SKM-1 (cell line): ENCODE results near the gene SLC6A4.
"Not testable (repeated sequence)": the region's sequence is repeated elsewhere in the genome, so short reads cannot be mapped to it uniquely, and the experiment has no call there.

ENCODE experiments used
- DNase-seq: peaks from one replicate; lab custom pipeline; 2025; ENCODE audit not compliant: unreplicated experiment; lab: John Stamatoyannopoulos, UW

SLC6A4 gene

DNA sequence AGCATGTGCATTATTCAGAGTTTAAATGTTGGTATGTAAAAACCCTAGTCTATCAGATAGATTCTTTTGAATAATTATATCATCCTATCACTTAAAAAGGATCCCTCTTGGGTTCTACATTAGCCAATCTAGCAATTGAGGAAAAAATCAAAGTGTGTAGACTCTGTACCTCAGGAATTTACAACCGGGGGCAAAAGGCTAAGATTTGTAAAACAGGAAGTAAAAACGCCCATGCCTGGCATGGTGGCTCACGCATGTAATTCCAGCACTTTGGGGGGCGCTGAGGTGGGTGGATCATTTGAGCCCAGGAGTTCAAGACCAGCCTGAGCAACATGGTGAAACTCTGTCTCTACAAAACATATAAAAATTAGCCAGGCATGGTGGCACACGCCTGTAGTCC is 58.6 kb downstream of the SLC6A4 start:
- no peak for DNase-seq

DNA sequence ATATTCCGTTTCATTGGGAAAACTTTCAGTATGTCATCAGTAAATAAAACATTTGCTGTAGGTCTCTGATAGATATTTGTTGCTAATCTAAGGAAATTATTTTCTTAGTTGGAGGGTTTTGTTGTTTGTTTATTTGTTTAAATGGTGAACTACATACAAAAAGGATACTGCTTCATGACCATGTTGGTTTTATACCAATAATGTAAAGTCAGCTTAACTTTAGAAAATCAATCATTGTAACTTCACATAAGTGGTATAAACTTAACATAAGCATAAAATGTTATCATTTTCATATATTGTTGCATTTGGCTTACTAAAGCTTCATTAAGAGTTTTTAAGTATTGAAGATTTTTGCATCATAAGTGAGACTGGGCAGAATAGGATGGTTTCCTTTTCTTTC is 60.9 kb downstream of the SLC6A4 start:
- DNase-seq = no peak

DNA sequence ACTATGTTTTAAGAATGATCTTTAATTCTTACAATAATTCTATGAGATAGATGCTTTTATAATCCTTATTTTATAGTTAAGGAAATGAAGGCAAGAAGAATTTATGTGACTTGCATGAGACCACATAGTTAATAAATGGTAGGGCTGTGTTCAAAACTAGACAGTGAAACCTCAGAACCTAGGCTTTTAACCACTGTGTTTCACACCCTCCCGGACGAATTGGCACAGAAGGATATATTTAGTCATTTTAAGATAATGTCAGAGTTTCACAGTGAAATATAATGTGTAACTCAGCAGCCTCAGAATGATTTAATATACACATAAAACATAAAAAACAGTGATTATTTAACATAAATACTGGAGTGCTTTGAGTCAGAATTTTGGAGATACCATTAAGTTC is 61.8 kb downstream of the SLC6A4 start:
- DNase-seq = no peak

DNA sequence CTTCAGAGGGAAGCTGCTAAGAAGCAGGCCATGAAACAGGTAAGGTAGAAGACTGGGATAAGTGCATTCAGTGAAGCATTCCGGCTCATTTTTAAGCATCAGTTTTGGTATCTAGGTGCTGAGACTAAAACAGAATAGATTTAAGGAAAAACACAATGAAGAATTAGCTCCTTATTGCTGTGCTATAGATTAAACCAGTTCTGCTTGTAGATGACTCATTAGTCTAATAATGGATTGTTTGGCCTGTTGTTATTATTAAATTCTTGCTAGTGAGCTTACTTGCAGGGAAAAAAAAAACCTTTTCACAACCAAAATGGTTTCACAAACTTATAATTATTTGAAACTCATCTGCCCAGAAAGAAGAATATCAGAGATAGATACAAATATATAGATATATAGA is 62.9 kb downstream of the SLC6A4 start:
- no peak for DNase-seq

DNA sequence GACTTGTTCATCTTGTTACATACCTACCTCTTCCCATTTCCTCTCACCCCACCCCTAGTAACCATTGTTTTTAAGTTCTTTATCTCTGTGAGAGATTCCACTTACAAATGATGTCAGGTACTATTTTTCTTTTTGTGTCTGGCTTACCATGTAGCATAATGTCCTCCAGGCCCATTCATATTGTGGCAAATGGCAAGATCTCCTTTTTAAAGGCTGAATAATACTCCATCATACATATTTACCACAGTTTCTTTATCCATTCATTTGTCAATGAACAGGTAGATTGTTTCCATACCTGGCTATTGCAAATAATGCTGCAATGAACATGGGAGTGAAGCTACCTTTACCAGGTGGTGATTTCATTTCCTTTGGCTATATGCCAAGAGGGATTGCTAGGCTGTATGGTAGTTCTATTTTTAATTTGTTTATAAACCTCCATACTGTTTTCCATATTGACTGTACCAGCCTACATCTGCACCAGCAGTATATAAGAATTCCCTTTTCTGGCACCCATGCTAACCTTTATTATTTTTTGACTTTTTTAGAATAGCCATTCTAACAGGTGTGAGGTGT is 65.0 kb downstream of the SLC6A4 start:
- DNase-seq = no peak

DNA sequence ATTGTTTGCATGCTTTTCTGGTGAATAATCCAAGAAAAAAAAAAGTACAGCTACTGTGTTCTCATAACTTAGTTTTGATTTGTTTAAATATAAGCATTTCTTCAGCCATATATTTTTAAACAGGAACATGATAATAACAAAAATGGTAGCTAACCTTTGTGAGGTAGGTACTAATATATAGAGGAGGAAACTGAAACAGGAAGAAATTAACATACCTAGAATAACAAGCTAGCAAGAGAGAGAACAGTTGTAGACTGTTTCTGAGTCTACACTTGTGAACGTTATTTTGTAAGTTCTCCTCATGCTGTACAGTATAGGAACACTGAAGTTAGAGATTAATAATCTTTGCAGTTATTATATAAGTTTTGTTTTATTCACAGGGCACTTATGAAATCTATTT is 69.5 kb downstream of the SLC6A4 start:
- no peak for DNase-seq

DNA sequence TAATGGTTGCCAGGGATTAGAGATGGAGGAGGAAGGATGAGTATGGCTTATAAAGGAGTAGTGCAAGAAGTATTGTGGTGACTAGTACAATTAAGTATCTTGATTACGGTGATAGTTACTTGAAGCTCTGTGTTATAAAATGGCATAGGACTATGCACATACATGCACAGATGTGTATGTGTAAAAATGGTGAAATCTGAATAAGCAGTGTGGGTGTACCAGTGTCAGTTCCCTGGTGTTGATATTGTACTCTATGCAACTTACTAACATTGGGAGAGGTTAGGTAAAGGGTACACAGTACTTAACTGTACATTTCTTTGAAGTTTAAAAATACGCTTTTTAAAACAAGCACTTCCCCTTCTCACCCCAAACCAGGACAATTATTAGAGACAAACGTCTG is 70.3 kb downstream of the SLC6A4 start:
- DNase-seq = no peak

DNA sequence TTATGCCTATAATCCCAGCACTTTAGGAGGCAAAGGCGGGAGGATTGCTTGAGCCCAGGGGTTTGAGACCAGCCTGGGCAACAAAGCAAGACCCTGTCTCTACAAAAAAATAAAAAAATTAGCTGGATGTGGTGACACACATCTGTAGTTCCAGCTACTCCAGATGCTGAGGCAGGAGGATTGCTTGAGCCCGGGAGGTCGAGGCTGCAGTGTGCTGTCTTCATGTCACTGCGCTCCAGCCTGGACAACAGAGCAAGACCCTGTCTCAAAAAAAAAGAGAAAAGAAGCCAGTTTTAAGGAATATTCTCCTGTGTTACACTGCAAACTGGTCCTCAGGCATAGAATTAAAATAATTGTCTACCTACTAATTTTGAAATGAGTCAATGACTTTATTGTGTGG is 71.0 kb downstream of the SLC6A4 start:
- DNase-seq = no peak

DNA sequence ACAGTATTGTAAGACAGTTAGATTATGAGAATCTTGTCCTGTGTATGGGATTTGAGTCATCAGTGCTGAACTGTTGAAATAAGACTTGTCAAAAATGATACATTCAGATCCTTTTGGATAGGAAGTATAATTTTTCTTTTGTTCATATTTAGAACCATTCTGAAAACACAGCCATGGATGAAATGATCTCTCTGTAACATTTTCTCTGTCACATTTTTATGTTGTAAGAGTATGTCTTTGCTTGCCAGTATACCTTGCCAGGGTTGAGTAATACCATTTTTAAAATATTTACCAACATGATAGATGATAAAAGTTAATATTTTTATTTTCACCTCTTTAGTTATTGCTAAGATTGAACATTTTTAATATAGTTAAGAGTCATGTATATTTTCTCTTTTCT is 73.9 kb downstream of the SLC6A4 start:
- DNase-seq = no peak

DNA sequence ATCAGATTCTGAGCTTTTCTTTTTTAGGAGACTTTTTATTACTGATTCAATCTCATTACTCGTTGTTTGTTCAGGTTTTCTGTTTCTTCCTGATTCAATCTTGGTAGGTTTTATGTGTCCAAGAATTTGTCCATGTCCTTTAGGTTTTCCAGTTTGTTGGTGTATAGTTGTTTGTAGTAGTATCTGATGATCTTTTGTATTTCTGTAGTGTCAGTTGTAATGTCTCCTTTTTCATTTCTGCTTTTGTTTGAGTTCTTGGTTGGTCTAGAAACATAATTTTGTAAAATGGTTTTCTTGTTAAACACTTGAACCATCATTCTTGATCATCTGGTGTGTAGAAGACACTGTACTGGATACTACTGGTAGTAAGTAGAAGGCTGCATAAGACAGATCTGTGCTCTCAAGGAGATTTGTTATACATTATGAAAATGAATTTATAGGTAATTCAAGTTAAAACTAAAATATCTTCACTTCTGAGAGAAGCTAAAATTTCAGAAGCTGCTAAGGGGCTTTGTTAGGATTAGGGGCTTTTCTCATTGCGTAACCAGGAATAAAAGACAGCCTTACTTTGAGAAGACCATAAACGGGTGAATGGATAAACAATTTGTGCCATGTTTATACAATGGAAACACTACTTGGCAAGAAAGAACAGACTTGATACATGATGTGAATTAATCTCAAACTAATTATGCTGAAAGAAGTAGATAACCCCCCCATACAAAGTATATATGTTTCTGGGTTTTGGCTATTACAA is 74.9 kb downstream of the SLC6A4 start:
- DNase-seq = no peak

DNA sequence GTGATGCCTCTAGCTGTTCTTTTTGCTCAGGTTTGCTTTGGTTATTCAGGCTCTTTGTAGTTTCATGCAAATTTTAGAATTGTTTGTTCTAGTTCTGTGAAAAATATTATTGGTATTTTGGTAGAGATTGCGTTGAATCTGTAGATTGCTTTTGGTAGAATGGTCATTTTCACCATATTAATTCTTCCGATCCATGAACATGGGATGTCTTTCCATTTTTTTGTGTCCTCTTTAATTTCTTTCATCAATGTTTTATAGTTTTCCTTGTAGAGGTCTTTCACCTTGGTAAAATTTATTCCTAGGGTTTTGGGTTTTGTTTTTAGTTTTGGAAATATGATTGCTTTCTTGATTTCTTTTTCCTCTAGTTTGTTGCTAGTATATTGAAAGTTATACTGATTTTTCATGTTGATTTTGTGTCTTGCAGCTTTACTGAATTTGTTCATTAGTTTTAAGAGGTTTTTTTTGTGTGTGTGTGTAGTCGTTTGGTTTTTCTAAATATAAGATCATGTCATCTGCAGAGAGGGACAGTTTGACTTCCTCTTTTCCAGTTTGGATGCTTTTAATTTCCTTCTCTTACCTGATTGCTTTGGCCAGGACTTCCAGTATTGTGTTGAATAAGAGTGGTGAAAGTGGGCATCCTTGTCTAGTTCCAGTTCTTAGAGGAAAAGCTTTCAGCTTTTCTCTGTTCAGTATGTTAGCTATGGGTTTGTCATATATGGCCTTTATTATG is 76.4 kb downstream of the SLC6A4 start:
- DNase-seq = no peak

DNA sequence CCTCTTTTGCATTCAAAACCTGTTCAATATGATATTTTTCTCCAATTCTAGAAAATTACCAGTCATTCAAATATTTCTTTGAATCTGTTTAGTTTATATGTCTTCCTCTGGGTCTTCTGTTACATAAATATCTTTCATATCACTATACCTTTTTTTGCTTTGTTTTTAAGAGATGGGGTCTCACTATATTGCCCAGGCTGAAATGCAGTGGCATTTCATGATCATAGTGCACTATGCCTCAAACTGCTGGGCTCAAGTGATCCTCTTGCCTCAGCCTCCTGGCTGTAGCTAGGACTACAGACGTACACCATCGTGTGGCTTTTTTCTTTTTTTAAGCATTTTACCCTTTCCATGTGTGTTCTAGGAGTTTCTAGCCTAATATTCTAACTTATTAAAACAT is 80.1 kb downstream of the SLC6A4 start:
- no peak for DNase-seq

DNA sequence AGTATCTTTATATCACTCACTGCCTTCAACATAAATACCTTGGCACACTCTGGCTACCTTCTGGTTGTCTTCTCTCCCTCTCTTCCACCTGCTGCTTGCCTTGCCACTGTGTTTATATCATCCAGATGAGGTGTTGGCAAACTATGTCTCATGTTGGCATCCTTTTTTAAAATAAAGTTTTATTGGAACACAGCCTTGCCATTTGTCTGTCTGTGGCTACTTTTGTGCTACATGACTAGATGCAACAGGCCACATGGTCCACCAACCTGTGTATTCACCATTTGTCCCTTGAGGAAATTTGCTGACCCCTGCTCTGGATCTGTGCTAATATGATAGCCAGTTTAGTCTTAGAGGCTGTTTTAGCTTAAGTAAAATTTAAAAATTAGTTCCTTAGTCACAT is 82.0 kb downstream of the SLC6A4 start:
- no peak for DNase-seq

DNA sequence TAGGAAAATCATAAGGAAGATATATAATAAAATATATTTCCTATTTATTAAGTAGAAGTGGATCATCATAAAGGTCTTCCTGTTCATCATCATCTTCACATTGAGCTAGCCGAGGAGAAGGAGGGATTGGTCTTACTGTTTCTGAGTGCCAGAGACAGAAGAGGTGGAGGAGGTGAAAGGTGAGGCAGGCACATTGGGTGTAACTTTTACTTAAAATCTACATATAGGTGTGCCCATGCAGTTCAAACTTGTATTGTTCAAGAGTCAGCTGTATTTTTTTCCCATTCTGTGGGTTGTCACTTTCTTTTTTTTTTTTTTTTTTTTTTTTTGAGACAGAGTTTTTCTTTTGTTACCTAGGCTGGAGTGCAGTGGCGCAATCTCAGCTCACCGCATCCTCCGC is 84.0 kb downstream of the SLC6A4 start:
- DNase-seq = no peak

DNA sequence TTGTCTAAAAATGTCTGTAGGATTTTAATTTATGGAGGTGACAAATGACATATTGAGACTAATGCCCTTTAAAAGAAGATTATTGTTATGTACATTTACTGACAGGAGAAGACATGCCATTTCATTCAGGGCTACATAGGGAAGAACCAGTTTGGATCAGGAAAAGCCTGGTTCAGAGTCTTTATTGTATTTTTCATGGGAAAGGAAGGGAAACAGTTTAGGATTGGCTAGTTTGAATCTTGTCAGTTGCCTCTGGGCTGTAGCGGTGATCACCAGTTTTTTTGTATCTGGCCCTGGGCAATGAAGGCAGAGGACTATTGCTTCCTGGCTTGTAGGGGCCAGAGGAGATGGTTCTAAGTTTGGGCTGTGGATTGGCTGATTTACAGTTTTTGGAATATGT is 87.1 kb downstream of the SLC6A4 start:
- no peak for DNase-seq

DNA sequence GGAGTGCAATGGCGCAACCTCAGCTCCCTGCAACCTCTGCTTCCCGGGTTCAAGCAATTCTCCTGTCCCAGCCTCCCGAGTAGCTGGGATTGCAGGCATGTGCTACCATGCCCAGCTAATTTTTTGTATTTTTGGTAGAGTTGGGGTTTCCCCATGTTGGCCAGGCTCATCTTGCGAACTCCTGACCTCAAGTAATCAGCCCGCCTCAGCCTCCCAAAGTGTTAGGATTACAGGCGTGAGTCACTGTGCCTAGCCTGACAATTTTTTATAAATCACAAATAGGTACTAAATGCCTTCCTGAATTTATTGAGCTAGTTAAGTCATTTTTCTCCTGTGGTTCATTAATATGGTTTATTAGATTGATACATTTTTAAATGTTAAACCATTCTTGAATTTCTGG is 87.6 kb downstream of the SLC6A4 start:
- DNase-seq = not testable (repeated sequence)
